HEK293 (cell line): ENCODE results near the gene SENP8.

Experiments
- CTCF ChIA-PET: fragments of 350-600 bp; formaldehyde crosslinking; extraction: SDS; loops from one replicate; lab custom pipeline; 2021; ENCODE audit warnings: antibody characterized with exemption; lab: Yijun Ruan, JAX
- POLR2A ChIA-PET: fragments of 300-600 bp; formaldehyde crosslinking; extraction: SDS; loops from one replicate; lab custom pipeline; 2020; ENCODE audit warnings: antibody characterized with exemption, inconsistent platforms; lab: Yijun Ruan, JAX
- H3K27ac ChIP-seq: fragments of 200-500 bp; sonication (Bioruptor generic); 2 replicates; pipeline ENCODE4 v1.5.1; 2014; ENCODE audit warnings: low read depth, low read length, control low read depth, inconsistent platforms; ENCODE audit errors: extremely low read depth
- H3K36me3 ChIP-seq, 2 experiments: fragments of 200-500 bp in 1 of 2; sonication (Bioruptor generic) in 1 of 2; 1 replicate in 1 of 2; 2 replicates in 1 of 2; pipeline ENCODE4 v1.5.1; 2014 to 2017; ENCODE audit warnings: inconsistent platforms in 2 of 2, low read length in 2 of 2; ENCODE audit not compliant: control insufficient read depth in 2 of 2, insufficient read depth in 1 of 2
- H3K4me1 ChIP-seq: fragments of 200-500 bp; sonication (Bioruptor generic); 2 replicates; pipeline ENCODE4 v1.5.1; 2014; ENCODE audit warnings: mild to moderate bottlenecking, low read length, inconsistent platforms; ENCODE audit not compliant: control insufficient read depth, insufficient read depth
- H3K4me3 ChIP-seq: 2 replicates; pipeline ENCODE4 v1.5.1; 2011; ENCODE audit warnings: low read depth, mild to moderate bottlenecking, control low read depth, low read length, moderate library complexity
- H3K9me3 ChIP-seq: fragments of 200-500 bp; sonication (Bioruptor generic); 2 replicates; pipeline ENCODE4 v1.5.1; 2014; ENCODE audit warnings: low read depth, low read length, inconsistent platforms; ENCODE audit not compliant: control insufficient read depth, insufficient read depth
- ATF2 ChIP-seq: fragments of 450-650 bp; formaldehyde crosslinking; IDR thresholded peaks from 2 replicates; pipeline ENCODE4 v1.5.1; 2016; ENCODE audit warnings: missing biosample characterization, missing genetic modification characterization, low read depth
- ELK4 ChIP-seq: IDR thresholded peaks from 2 replicates; pipeline ENCODE4 v1.6.1; 2011; ENCODE audit warnings: mild to moderate bottlenecking, low read depth, low read length, borderline replicate concordance
- PRDM4 ChIP-seq: fragments of 450-650 bp; formaldehyde crosslinking; IDR thresholded peaks from 2 replicates; pipeline ENCODE4 v1.5.1; 2017; ENCODE audit warnings: missing biosample characterization, missing genetic modification characterization
- SCRT2 ChIP-seq: fragments of 450-650 bp; formaldehyde crosslinking; IDR thresholded peaks from 2 replicates; pipeline ENCODE4 v1.5.1; 2016; ENCODE audit warnings: missing biosample characterization, missing genetic modification characterization
- ZBTB11 ChIP-seq: fragments of 450-650 bp; formaldehyde crosslinking; conservative IDR thresholded peaks from 2 replicates; pipeline ENCODE4 v1.5.1; 2016; ENCODE audit warnings: low read depth, missing biosample characterization, missing genetic modification characterization
- ZBTB21 ChIP-seq: fragments of 450-650 bp; formaldehyde crosslinking; IDR thresholded peaks from 2 replicates; pipeline ENCODE4 v1.5.1; 2017; ENCODE audit warnings: missing biosample characterization, missing genetic modification characterization
- ZNF19 ChIP-seq: fragments of 450-650 bp; formaldehyde crosslinking; IDR thresholded peaks from 2 replicates; pipeline ENCODE4; 2016; ENCODE audit warnings: missing biosample characterization, missing genetic modification characterization, low read depth
- ZNF2 ChIP-seq: fragments of 450-650 bp; formaldehyde crosslinking; IDR thresholded peaks from 2 replicates; pipeline ENCODE4 v1.5.1; 2016; ENCODE audit warnings: missing biosample characterization, missing genetic modification characterization
- ZNF211 ChIP-seq: fragments of 450-650 bp; formaldehyde crosslinking; IDR thresholded peaks from 2 replicates; pipeline ENCODE4 v1.5.1; 2016; ENCODE audit warnings: low read depth, missing biosample characterization, missing genetic modification characterization
- ZNF549 ChIP-seq: fragments of 450-650 bp; IDR thresholded peaks from 2 replicates; pipeline ENCODE4 v1.5.1; 2018; ENCODE audit warnings: missing biosample characterization, missing genetic modification characterization, mild to moderate bottlenecking, inconsistent platforms, moderate library complexity
- ZNF600 ChIP-seq: fragments of 450-650 bp; formaldehyde crosslinking; IDR thresholded peaks from 2 replicates; pipeline ENCODE4 v1.5.1; 2016; ENCODE audit warnings: missing biosample characterization, missing genetic modification characterization
- ZNF658 ChIP-seq: fragments of 450-650 bp; formaldehyde crosslinking; IDR thresholded peaks from 2 replicates; pipeline ENCODE4; 2016; ENCODE audit warnings: missing biosample characterization, missing genetic modification characterization
- ZNF747 ChIP-seq: fragments of 450-650 bp; formaldehyde crosslinking; IDR thresholded peaks from 2 replicates; pipeline ENCODE4 v1.5.1; 2016; ENCODE audit warnings: missing biosample characterization, missing genetic modification characterization
- ZNF785 ChIP-seq: fragments of 450-650 bp; formaldehyde crosslinking; IDR thresholded peaks from 2 replicates; pipeline ENCODE4 v1.5.1; 2016; ENCODE audit warnings: missing biosample characterization, missing genetic modification characterization
- ZNF792 ChIP-seq: fragments of 450-650 bp; formaldehyde crosslinking; IDR thresholded peaks from 2 replicates; pipeline ENCODE4 v1.5.1; 2016; ENCODE audit warnings: missing biosample characterization, missing genetic modification characterization
- ZNF837 ChIP-seq: fragments of 450-650 bp; formaldehyde crosslinking; IDR thresholded peaks from 2 replicates; pipeline ENCODE4 v1.5.1; 2016; ENCODE audit warnings: missing biosample characterization, missing genetic modification characterization

SENP8 gene

GRCh38 chr15:72082176-72082575 lies 36.0 kb upstream of the SENP8 start (continued):
- TF ChIP-seq ELK4 (no peak), ZNF211 (tag by site-specific recombination) (no peak), ZBTB11 (tag by site-specific recombination) (no peak), ZNF549 (tag by site-specific recombination) (no peak), ZNF19 (tag by site-specific recombination) (no peak), ZNF658 (tag by site-specific recombination) (no peak), ZBTB21 (tag by site-specific recombination) (0 out of 2 replicates have a peak, but pooled peaks have one; percentile 45)
- TF ChIP-seq, all 188 proteins: peak for 2

DNA sequence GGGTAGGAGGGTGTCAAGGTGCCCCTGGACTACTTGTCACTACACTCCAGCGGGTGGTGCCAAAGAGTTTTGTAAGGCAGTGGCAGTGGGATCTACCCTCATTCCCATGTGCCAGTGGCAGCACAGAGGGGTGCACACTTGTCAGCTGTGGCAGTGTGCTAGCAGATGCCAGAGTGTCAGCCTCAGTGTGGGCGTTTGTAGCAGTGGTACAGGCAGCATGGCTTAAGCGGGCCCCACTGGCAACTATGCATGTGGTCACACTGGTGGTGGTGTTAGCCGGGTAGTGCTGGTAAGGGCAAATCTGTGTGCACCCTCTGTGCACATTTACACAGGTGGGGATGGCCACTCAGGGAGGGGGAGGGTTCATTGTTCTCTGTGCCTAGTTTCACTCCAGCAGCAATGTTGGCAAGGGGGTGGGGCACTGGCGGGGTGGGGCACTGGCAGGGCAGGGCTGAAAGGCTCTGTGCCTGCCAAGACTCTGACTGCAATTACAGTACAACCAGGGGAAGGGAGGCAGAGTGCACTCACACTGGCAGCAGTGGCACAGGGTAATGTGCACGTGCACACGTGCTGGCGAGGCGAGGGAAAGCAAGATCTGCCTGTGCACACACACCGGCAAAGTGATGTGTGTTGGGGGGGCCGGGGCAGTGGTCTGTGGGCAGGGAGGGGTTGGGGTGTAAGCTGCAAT lies 32.0 kb upstream of the SENP8 start:
- POLR2A ChIA-PET, result interaction anchor here (0.7 kb wide), 1 partner anchor 45 kb away, joined by 3 read pairs; no protein-coding TSS in a partner anchor
- CTCF ChIA-PET, result interaction anchor here (1.2 to 1.3 kb wide), 2 partner anchors 27 to 53 kb away, joined by 4 read pairs; no protein-coding TSS in a partner anchor
- no peak overlapping the region for H3K4me3 ChIP-seq
- no peak overlapping the region for H3K27ac ChIP-seq
- H3K36me3 ChIP-seq, result peaks cover 0 to 3% of the 10 kb centered on the region in 2 experiments; a peak in 1 of 3 replicates
- no peak for TF ChIP-seq ZNF747 (tag by site-specific recombination)
- no peak for TF ChIP-seq PRDM4 (tag by site-specific recombination)
- TF ChIP-seq ZNF549 (tag by site-specific recombination), result no peak
- TF ChIP-seq SCRT2 (tag by site-specific recombination), result no peak
- no peak for TF ChIP-seq ZNF792 (tag by site-specific recombination)
- no peak for TF ChIP-seq ZNF785 (tag by site-specific recombination)
- TF ChIP-seq ZNF837 (tag by site-specific recombination), result no peak
- no peak for TF ChIP-seq ZNF2 (tag by site-specific recombination)
- no peak for TF ChIP-seq ATF2
- TF ChIP-seq ZNF600 (tag by site-specific recombination), result no peak
- H3K4me1 ChIP-seq, result peaks cover 3% of the 10 kb centered on the region; the same call in 1 of the 2 replicates
- H3K9me3 ChIP-seq, result peaks cover 2% of the 10 kb centered on the region; the same call in 1 of the 2 replicates
